Right lobe of liver (tissue), 6 donors: ENCODE results near the gene USP16. TPM values are rescaled to one million over a fixed set of nuclear protein-coding genes. Genes with fewer than 3 reads are reported as not detected.

Source experiments
- ATAC-seq, 4 donors: fragments of 200-7000 bp; cut with Tn5 transposase; one replicate each; pipeline ENCODE4 v1.9.1; 2020; ENCODE audit warnings: mild to moderate bottlenecking in 4 of 4, moderate library complexity in 4 of 4
- DNase-seq, 3 donors: peaks; one replicate each; pipeline ENCODE4 v3.0.0-alpha.2; 2020
- H3K27ac ChIP-seq, 3 donors: fragments of 200-600 bp; one replicate each; pipeline ENCODE4 v1.8.0; 2022
- H3K27me3 ChIP-seq, 2 donors: fragments of 200-600 bp; one replicate each; pipeline ENCODE4 v1.8.0; 2022
- H3K36me3 ChIP-seq, 4 donors: fragments of 200-600 bp; sonication (generic) in 1 of 4; one replicate each; pipeline versions ENCODE4 v1.5.1 to v1.8.0; 2017 to 2022; ENCODE audit warnings: control low read depth in 1 of 4
- H3K4me1 ChIP-seq, 4 donors: fragments of 200-600 bp; sonication (generic) in 1 of 4; one replicate each; pipeline versions ENCODE4 v1.5.1 to v1.8.0; 2017 to 2022; ENCODE audit warnings: control low read depth in 1 of 4
- H3K4me3 ChIP-seq, 3 donors: fragments of 200-600 bp; one replicate each; pipeline ENCODE4 v1.8.0; 2022
- H3K9me3 ChIP-seq, 4 donors: fragments of 200-600 bp; sonication (generic) in 1 of 4; one replicate each; pipeline versions ENCODE4 v1.5.1 to v1.8.0; 2017 to 2022; ENCODE audit warnings: control low read depth in 1 of 4
- POLR2A ChIP-seq: fragments of 450-650 bp; IDR thresholded peaks from one replicate; pipeline ENCODE4 v1.6.1; 2017; ENCODE audit warnings: antibody characterized with exemption, mild to moderate bottlenecking
- WGBS: methylation state at CpG from one replicate; pipeline ENCODE4 v1.1.6; 2018; ENCODE audit warnings: low coverage, low lambda C conversion rate; ENCODE audit not compliant: insufficient coverage; ENCODE audit errors: missing lambda C conversion rate; 5-methylcytosine and 5-hydroxymethylcytosine counted together
- intact Hi-C, 2 donors: fragments of 100-400 bp; cut with DNase I; formaldehyde crosslinking; loops; one replicate each; pipeline versions ENCODE4 v1.11.2 to v1.14.1; 2022
- total RNA-seq, 6 experiments: library from RNA; depleted of rRNA in 2 of 6; stranded (reverse); fragments of >200 nt in 2 of 6; fragmentation: NEBNext Ultra II Directional in 3 of 6; extraction: Animal tissue kit (Norgen Biotek cat#: 25700) in 3 of 6; gene quantifications; one replicate each; pipeline versions ENCODE4 v1.1.0 to v1.2.4, GENCODE V29; 2016 to 2023
- TF ChIP-seq, protein P1 (sequence below), 4 donors: fragments of 200-600 bp in 3 of 4; fragments of 450-650 bp in 1 of 4; IDR thresholded peaks; one replicate each; pipeline versions ENCODE4 v1.5.1 to v1.8.0; 2016 to 2022; ENCODE audit warnings: antibody characterized with exemption in 4 of 4, mild to moderate bottlenecking in 2 of 4
- donor health status: DM: no; HTN: yes; CAD: no.
- donor health status: DM: no; HTN: no; CAD: no.
- donor health status: DM: no; HTN: no; CAD: no.
- donor health status: DM: no; HTN: yes; CAD: no.
- donor health status: DM: no; HTN: yes; CAD: no.

Gene USP16
- total RNA-seq, 6 experiments from 2014 or later, result 14.1 to 20.5 (median 17.4) TPM

DNA sequence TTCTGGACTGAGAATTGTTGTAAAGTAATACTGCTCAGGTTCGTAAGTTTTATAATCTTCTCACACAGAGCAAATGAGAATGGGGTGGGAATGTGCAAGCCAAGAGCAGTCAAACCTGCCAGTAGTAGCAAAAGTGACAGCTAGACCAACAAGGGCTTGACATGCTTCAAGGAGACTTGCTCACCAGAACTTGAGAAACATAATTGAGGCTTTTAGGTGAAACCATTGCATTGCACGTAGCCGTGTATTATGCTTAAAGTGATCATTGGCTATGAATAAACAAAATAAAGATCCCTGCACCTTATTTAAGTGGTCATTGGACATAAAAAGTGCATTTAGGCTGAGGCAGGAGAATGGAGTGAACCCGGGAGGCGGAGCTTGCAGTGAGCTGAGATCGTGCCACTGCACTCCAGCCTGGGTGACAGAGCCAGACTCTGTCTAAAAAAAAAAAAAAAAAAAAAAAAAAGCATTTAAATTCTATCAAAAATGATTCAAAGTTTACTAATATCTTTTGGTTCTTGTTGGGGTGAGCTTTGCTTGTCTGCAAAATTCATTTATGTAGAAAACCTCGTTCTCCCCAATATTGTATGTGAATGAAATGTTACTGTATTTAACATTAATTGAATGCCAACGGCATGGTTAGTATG is 60.8 kb downstream of the USP16 start:
- 77% methylated on average over 6 of the region's 8 CpGs for WGBS
- ATAC-seq (no peak), DNase-seq (no peak)
- Histone ChIP-seq H3K27me3 (no peaks in the 10 kb centered on the region), H3K27ac (no peak overlapping the region), H3K9me3 (no peaks in the 10 kb centered on the region), H3K36me3 (no peaks in the 10 kb centered on the region), H3K4me3 (no peak overlapping the region), H3K4me1 (no peaks in the 10 kb centered on the region)
- intact Hi-C loops, result no loop called here
- TF ChIP-seq, protein P1, sequence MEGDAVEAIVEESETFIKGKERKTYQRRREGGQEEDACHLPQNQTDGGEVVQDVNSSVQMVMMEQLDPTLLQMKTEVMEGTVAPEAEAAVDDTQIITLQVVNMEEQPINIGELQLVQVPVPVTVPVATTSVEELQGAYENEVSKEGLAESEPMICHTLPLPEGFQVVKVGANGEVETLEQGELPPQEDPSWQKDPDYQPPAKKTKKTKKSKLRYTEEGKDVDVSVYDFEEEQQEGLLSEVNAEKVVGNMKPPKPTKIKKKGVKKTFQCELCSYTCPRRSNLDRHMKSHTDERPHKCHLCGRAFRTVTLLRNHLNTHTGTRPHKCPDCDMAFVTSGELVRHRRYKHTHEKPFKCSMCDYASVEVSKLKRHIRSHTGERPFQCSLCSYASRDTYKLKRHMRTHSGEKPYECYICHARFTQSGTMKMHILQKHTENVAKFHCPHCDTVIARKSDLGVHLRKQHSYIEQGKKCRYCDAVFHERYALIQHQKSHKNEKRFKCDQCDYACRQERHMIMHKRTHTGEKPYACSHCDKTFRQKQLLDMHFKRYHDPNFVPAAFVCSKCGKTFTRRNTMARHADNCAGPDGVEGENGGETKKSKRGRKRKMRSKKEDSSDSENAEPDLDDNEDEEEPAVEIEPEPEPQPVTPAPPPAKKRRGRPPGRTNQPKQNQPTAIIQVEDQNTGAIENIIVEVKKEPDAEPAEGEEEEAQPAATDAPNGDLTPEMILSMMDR (IDR thresholded peaks at IDR 0.05), result no peak
- no peak for TF ChIP-seq POLR2A

DNA sequence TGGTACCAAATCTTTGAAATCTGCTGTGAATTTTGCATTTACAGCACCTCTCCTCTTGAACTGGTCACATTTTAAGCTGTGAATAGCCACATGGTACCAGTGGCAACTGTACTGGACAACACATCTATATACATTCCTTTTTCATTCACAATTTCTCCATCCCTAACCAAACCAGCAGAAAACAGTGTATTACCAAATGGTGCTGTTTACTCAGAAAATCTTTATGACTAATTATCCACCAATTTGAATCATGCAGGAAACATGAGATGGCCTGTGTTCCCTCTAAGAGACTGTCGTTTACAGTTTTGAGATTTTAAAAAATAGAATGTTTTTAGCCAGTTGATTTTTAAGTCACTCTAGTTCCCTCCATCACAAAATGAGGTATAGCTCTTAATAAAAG is 66.6 kb downstream of the USP16 start:
- H3K4me3 ChIP-seq, result no peak overlapping the region
- ATAC-seq (peak in 1 of 4 donors; percentile 7), DNase-seq (no peak)
- WGBS, result 17% methylated on average over 1 of the region's 1 CpG
- TF ChIP-seq, protein P1 (IDR thresholded peaks at IDR 0.05), result no peak
- no peak for TF ChIP-seq POLR2A
- no peaks in the 10 kb centered on the region for H3K27me3 ChIP-seq
- peak overlapping the region; percentile 38 to 80 (median 66) for H3K27ac ChIP-seq
- intact Hi-C loops, result loop anchor here (5.0 kb wide), 1 partner anchor 281 kb away; no protein-coding TSS in a partner anchor
- no peaks in the 10 kb centered on the region for H3K36me3 ChIP-seq
- H3K4me1 ChIP-seq, result peaks cover 0 to 20% (median 9%) of the 10 kb centered on the region in 4 donors
- H3K9me3 ChIP-seq, result no peaks in the 10 kb centered on the region

DNA sequence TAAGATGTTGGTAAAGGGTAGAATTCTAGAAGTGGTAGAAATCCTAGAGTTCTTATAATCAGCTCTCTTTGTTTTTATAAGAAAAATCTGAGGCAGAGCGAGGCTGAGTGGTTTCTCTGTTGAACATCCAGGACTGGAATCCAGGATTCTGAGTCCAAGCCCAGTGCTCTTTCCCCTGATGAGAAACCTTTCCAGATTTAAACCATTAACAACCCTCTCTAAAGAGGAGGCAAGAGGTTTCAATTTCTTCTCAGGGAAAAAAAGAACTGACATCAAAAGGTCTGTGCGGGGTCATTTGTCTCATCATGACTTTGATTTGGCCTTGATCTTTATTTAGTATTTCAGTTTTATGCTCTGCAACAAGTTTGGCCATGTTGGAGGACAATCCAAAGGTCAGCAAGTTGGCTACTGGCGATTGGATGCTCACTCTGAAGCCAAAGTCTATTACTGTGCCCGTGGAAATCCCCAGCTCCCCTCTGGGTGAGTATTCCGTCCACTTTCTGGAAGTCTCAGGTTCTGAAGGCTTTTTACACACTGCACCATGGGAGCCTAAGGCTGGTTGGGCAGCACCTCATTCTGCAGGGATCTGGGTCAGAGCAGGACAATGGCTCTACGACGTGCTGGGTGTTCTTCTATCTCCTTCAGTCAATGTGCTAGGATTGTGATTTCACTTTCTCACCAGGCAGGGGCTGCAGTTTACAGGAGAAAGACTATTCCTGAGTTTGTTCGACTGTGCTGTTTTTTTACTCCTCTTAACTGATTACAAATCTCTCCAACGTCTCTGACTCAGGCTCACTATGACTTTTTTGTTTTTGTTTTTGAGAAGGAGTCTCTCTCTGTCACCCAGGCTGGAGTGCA is 67.9 kb downstream of the USP16 start:
- Histone ChIP-seq H3K36me3 (no peaks in the 10 kb centered on the region), H3K9me3 (no peaks in the 10 kb centered on the region), H3K27ac (peak overlapping the region; percentile 52 to 81 (median 80)), H3K27me3 (no peaks in the 10 kb centered on the region), H3K4me1 (peaks cover 0 to 20% (median 10%) of the 10 kb centered on the region in 4 donors), H3K4me3 (peak overlapping the region in 1 of 3 donors; percentile 18)
- DNase-seq (peak; percentile 52 to 81 (median 65)), ATAC-seq (peak; percentile 87 to 93 (median 88))
- intact Hi-C loops, result loop anchor here (5.0 kb wide), 1 partner anchor 280 kb away; no protein-coding TSS in a partner anchor
- 16% methylated on average over 9 of the region's 9 CpGs for WGBS
- TF ChIP-seq, protein P1 (IDR thresholded peaks at IDR 0.05), result no peak
- no peak for TF ChIP-seq POLR2A

DNA sequence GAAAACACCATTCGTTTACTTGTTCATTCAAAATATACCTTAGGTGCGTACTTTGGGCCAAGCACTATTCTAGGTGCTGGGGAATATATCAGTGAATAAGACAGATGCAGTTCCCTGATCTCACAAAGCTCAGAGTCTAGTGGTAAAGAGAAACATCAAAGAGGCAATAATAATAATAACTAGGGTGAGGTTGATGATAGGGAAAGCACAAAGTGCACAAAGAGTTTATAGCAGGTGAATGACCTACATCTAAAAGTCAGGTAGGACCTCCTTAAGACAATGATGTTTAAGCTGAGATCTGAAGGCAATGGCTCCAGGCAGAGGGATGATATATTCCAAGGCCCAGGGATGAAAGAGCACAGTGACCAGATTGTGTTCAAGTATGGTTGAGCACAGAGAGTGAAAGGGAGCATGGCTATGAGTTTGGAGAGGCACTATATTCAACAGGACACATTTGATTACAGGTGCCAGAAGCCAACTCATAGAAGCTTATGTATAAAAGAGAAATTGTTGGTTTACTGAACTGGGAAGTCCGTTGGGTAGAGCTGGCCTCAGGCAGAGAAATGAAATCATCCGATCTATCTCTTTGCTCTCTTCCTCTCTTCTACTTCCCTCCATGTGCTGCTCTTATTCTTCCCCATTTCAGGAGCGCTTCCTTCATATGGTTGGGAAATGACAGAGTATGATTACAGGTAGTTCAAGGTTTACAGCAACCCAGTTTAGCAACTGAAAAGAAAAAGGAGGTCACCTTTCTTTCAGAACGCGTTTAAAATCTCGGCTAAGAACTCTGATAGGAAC is 71.9 kb downstream of the USP16 start:
- ATAC-seq, result no peak

More for the DNA sequence above, 71.9 kb downstream of the USP16 start:
- no peak overlapping the region for H3K27ac ChIP-seq
- no peak for DNase-seq
- peaks cover 0 to 15% (median 6%) of the 10 kb centered on the region in 4 donors for H3K4me1 ChIP-seq
- TF ChIP-seq POLR2A, result no peak
- no peaks in the 10 kb centered on the region for H3K36me3 ChIP-seq
- no peaks in the 10 kb centered on the region for H3K9me3 ChIP-seq
- no peak overlapping the region for H3K4me3 ChIP-seq
- no peaks in the 10 kb centered on the region for H3K27me3 ChIP-seq
- intact Hi-C loops, result no loop called here
- 62% methylated on average over 8 of the region's 8 CpGs for WGBS
